SK-N-MC (cell line): Measurements from ENCODE around the gene CMSS1.

Experiments used
- EZH2 ChIP-seq: fragments of 200-600 bp; sonication (generic); IDR thresholded peaks from one replicate; pipeline ENCODE4 v1.6.1; 2017; ENCODE audit warnings: antibody characterized with exemption
- FOXP2 ChIP-seq: optimal IDR thresholded peaks from 2 replicates; pipeline ENCODE3; 2011; ENCODE audit warnings: mild to moderate bottlenecking, moderate library complexity; ENCODE audit not compliant: insufficient read depth; ENCODE audit errors: extremely low read length, control extremely low read depth
- POLR2AphosphoS5 ChIP-seq: IDR thresholded peaks from 2 replicates; pipeline ENCODE4 v1.6.1; 2012; ENCODE audit warnings: mild to moderate bottlenecking, low read depth, low read length, borderline replicate concordance

DNA sequence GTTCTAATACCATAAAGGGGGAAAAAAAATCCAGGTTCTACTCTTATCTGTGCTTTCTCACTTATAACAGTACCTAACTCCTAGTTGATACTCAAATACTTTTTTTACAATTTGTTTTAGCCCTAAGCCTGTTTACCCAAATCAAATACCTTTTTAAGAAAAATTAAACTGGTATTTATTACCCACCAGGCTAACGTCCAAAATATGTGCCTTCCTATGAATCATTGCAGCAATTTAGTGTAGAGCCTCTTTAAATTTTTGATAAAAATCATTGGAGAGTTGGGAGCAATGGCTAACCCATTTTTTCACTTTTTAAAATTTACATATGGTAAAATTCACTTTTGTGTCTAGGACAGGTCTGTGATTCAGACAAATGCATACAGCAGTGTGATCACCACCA is 268.7 kb downstream of the CMSS1 start:
- TF ChIP-seq EZH2 (no peak), POLR2AphosphoS5 (no peak), FOXP2 (no peak)
